Liver (tissue), 9 donors: ENCODE results near the gene SBF2. TPM values are rescaled to one million over a fixed set of nuclear protein-coding genes. Genes with fewer than 3 reads are reported as not detected.

ENCODE experiments used
- DNase-seq: peaks from one replicate; pipeline ENCODE4 v3.0.0-alpha.2; 2017; ENCODE audit warnings: low spot score
- H3K27ac ChIP-seq, 2 donors: one replicate each; pipeline ENCODE4 v1.7.0; 2013; ENCODE audit warnings: inconsistent platforms in 2 of 2, low read length in 2 of 2, control low read depth in 1 of 2, low read depth in 1 of 2, mild to moderate bottlenecking in 1 of 2
- H3K27me3 ChIP-seq, 4 donors: one replicate each; pipeline versions ENCODE4 v1.6.1 to v1.7.0; 2013; ENCODE audit warnings: low read length in 3 of 4, inconsistent platforms in 1 of 4, mild to moderate bottlenecking in 1 of 4, moderate library complexity in 1 of 4; ENCODE audit not compliant: control insufficient read depth in 4 of 4, insufficient read depth in 4 of 4
- H3K36me3 ChIP-seq, 4 donors: one replicate each; pipeline versions ENCODE4 v1.6.1 to v1.7.0; 2013; ENCODE audit warnings: low read length in 3 of 4, mild to moderate bottlenecking in 3 of 4, low read depth in 1 of 4, moderate library complexity in 1 of 4; ENCODE audit not compliant: control insufficient read depth in 4 of 4, insufficient read depth in 3 of 4
- H3K4me1 ChIP-seq, 4 donors: one replicate each; pipeline versions ENCODE4 v1.6.1 to v1.7.0; 2013; ENCODE audit warnings: low read length in 3 of 4, mild to moderate bottlenecking in 3 of 4, moderate library complexity in 1 of 4; ENCODE audit not compliant: control insufficient read depth in 4 of 4, insufficient read depth in 4 of 4
- H3K4me3 ChIP-seq, 3 donors: one replicate each; pipeline versions ENCODE4 v1.6.1 to v1.7.0; 2013; ENCODE audit warnings: low read length in 3 of 3, control low read depth in 1 of 3, low read depth in 1 of 3, mild to moderate bottlenecking in 1 of 3
- H3K9ac ChIP-seq, 2 donors: one replicate each; pipeline ENCODE4 v1.7.0; 2013; ENCODE audit warnings: low read length in 2 of 2, mild to moderate bottlenecking in 2 of 2, moderate library complexity in 2 of 2, control low read depth in 1 of 2, low read depth in 1 of 2
- H3K9me3 ChIP-seq, 4 donors: one replicate each; pipeline versions ENCODE4 v1.6.1 to v1.7.0; 2013; ENCODE audit warnings: low read length in 3 of 4; ENCODE audit not compliant: control insufficient read depth in 4 of 4
- ATF3 ChIP-seq: IDR thresholded peaks from 2 replicates; pipeline ENCODE4 v1.6.1; 2016; ENCODE audit warnings: antibody characterized with exemption
- FOXA2 ChIP-seq: IDR thresholded peaks from 2 replicates; pipeline ENCODE4 v1.6.1; 2016; ENCODE audit warnings: antibody characterized with exemption
- HNF4A ChIP-seq, 2 donors: conservative IDR thresholded peaks; 2 replicates each; pipeline ENCODE4 v1.6.1; 2016; ENCODE audit warnings: antibody characterized with exemption in 2 of 2, mild to moderate bottlenecking in 2 of 2
- JUND ChIP-seq, 2 donors: IDR thresholded peaks; 2 replicates each; pipeline ENCODE4 v1.6.1; 2016; ENCODE audit warnings: antibody characterized with exemption in 2 of 2
- NR2F2 ChIP-seq: IDR thresholded peaks from 2 replicates; pipeline ENCODE4 v1.6.1; 2016; ENCODE audit warnings: antibody characterized with exemption
- RAD21 ChIP-seq, 2 donors: IDR thresholded peaks; 2 replicates each; pipeline ENCODE4 v1.6.1; 2016; ENCODE audit warnings: antibody characterized with exemption in 2 of 2, mild to moderate bottlenecking in 2 of 2
- RXRA ChIP-seq, 2 donors: IDR thresholded peaks; 2 replicates each; pipeline ENCODE4 v1.6.1; 2017 to 2018; ENCODE audit warnings: antibody characterized with exemption in 2 of 2, mild to moderate bottlenecking in 1 of 2
- SP1 ChIP-seq: IDR thresholded peaks from 2 replicates; pipeline ENCODE4 v1.6.1; 2018; ENCODE audit warnings: antibody characterized with exemption, mild to moderate bottlenecking
- TAF1 ChIP-seq: conservative IDR thresholded peaks from 2 replicates; pipeline ENCODE4 v1.6.1; 2016; ENCODE audit warnings: antibody characterized with exemption, mild to moderate bottlenecking
- YY1 ChIP-seq: IDR thresholded peaks from 2 replicates; pipeline ENCODE4 v1.6.1; 2016; ENCODE audit warnings: antibody characterized with exemption, mild to moderate bottlenecking
- ZBTB33 ChIP-seq: IDR thresholded peaks from 2 replicates; pipeline ENCODE4 v1.6.1; 2016; ENCODE audit warnings: antibody characterized with exemption
- WGBS: extraction: QIAGEN DNeasy Blood & Tissue Kit; methylation state at CpG from one replicate; pipeline ENCODE4 v1.1.7; 2013; 5-methylcytosine and 5-hydroxymethylcytosine counted together
- polyA plus RNA-seq, 2 donors: library from polyadenylated mRNA; stranded (reverse) in 1 of 2; unstranded in 1 of 2; fragments of 200-250 nt in 1 of 2; fragments of >200 nt in 1 of 2; fragmentation: Nextera tagmentation in 1 of 2; extraction: Ambion mirVana in 1 of 2; gene quantifications; one replicate each; pipeline versions ENCODE4 v1.2.1 to v1.2.3, GENCODE V29; 2013 to 2015
- total RNA-seq, 2 donors: library from RNA; depleted of rRNA; stranded (reverse); fragments of >200 nt; gene quantifications; one replicate each; pipeline ENCODE4 v1.2.3, GENCODE V29; 2014
- TF ChIP-seq, protein P1 (sequence below): IDR thresholded peaks from 2 replicates; pipeline ENCODE4 v1.6.1; 2016; ENCODE audit warnings: antibody characterized with exemption, mild to moderate bottlenecking
- donor health status: healthy.
- donor health status: healthy.
- donor health status: healthy.
- donor health status: healthy.
- donor health status: healthy.

The SBF2 gene
- total and polyA plus RNA-seq, 4 donors, result 7.5 to 31.3 (median 14.7) TPM

GRCh38 chr11:9780929-9781328 is 513.1 kb downstream of the SBF2 start (continued):
- TF ChIP-seq, protein P1, sequence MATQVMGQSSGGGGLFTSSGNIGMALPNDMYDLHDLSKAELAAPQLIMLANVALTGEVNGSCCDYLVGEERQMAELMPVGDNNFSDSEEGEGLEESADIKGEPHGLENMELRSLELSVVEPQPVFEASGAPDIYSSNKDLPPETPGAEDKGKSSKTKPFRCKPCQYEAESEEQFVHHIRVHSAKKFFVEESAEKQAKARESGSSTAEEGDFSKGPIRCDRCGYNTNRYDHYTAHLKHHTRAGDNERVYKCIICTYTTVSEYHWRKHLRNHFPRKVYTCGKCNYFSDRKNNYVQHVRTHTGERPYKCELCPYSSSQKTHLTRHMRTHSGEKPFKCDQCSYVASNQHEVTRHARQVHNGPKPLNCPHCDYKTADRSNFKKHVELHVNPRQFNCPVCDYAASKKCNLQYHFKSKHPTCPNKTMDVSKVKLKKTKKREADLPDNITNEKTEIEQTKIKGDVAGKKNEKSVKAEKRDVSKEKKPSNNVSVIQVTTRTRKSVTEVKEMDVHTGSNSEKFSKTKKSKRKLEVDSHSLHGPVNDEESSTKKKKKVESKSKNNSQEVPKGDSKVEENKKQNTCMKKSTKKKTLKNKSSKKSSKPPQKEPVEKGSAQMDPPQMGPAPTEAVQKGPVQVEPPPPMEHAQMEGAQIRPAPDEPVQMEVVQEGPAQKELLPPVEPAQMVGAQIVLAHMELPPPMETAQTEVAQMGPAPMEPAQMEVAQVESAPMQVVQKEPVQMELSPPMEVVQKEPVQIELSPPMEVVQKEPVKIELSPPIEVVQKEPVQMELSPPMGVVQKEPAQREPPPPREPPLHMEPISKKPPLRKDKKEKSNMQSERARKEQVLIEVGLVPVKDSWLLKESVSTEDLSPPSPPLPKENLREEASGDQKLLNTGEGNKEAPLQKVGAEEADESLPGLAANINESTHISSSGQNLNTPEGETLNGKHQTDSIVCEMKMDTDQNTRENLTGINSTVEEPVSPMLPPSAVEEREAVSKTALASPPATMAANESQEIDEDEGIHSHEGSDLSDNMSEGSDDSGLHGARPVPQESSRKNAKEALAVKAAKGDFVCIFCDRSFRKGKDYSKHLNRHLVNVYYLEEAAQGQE, result no peak
- no peak for TF ChIP-seq TAF1
- no peak for TF ChIP-seq RAD21 (IDR thresholded peaks at IDR 0.05)
- no peak for TF ChIP-seq YY1
- no peak for TF ChIP-seq HNF4A (conservative IDR thresholded peaks at IDR 0.05)
- no peak for TF ChIP-seq FOXA2

DNA sequence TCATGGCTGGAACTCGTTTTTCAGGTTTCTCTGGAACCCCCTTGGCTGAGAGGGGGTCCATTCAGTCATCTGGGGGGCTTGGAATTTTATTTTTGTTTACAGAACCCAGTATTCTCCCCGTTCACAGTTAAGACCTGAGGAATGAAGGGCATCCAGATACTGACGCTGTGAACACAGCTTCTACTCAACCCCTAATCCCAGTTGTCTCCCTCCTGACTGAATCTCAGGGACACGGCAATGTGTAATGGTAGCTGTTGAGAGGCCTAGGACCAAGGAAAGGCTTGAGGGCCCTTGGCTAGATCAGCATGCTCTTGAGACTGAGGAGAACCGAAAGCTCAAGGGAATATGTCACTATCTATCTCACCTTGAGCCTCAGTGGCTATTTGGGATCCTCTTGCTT is 516.5 kb downstream of the SBF2 start:
- H3K27ac ChIP-seq, result no peak overlapping the region
- no peak for DNase-seq
- TF ChIP-seq FOXA2 (no peak), ZBTB33 (no peak), HNF4A (conservative IDR thresholded peaks at IDR 0.05) (no peak), ATF3 (no peak), NR2F2 (no peak), SP1 (no peak), RXRA (IDR thresholded peaks at IDR 0.05) (no peak), JUND (IDR thresholded peaks at IDR 0.05) (no peak)
- TF ChIP-seq, protein P1, result no peak
- 97% methylated on average over 5 of the region's 5 CpGs for WGBS
- no peak overlapping the region for H3K4me3 ChIP-seq
- no peaks in the 10 kb centered on the region for H3K27me3 ChIP-seq
- H3K9ac ChIP-seq, result no peak overlapping the region
- H3K9me3 ChIP-seq, result no peaks in the 10 kb centered on the region
- peaks cover 0 to 24% (median 20%) of the 10 kb centered on the region in 4 donors for H3K36me3 ChIP-seq
- peaks cover 0 to 8% (median 2%) of the 10 kb centered on the region in 4 donors for H3K4me1 ChIP-seq
